GM12878 (cell line): ENCODE measurements around the gene ATIC. TPM values are rescaled to one million over a fixed set of nuclear protein-coding genes. Genes with fewer than 3 reads are reported as not detected.

Experiments
- ATAC-seq: fragments of 200-7000 bp; cut with Tn5 transposase; 3 replicates; pipeline ENCODE4 v1.9.1; 2020; ENCODE audit warnings: mild to moderate bottlenecking, moderate library complexity
- BruUV-seq: library from RNA; stranded (reverse); fragments of 400-500 nt; replicated peaks from 2 replicates; lab custom pipeline; 2021; lab: Mats Ljungman, UMichigan
- CTCF ChIA-PET: fragments of 300-600 bp; sonication (Branson Sonifier 250); formaldehyde crosslinking; extraction: SDS; loops from one replicate; lab custom pipeline; 2021; ENCODE audit warnings: inconsistent platforms; lab: Yijun Ruan, JAX
- POLR2A ChIA-PET: fragments of 350-600 bp; formaldehyde crosslinking; extraction: SDS; loops from one replicate; lab custom pipeline; 2021; ENCODE audit warnings: inconsistent platforms; lab: Charles Lee
- RAD21 ChIA-PET: fragments of 300-600 bp; sonication (Branson Sonifier 250); formaldehyde crosslinking; loops from one replicate; lab custom pipeline; 2023; ENCODE audit warnings: antibody characterized with exemption; ENCODE audit not compliant: unreplicated experiment; lab: Charles Lee
- SMC1A ChIA-PET: fragments of 300-600 bp; sonication (Branson Sonifier 250); formaldehyde crosslinking; loops from one replicate; lab custom pipeline; 2023; ENCODE audit not compliant: unreplicated experiment, uncharacterized antibody; lab: Charles Lee
- DNase-seq: peaks from one replicate; pipeline ENCODE4 v3.0.0-alpha.2; 2011; ENCODE audit warnings: low read depth, low spot score
- FAIRE-seq: peaks from 3 replicates; lab custom pipeline; 2011; peaks lifted over from hg19 to GRCh38; lab: Jason Lieb, UNC
- H2AFZ ChIP-seq: 2 replicates; pipeline ENCODE4 v1.6.0; 2011; ENCODE audit warnings: low read depth, low read length, control low read depth; ENCODE audit not compliant: control insufficient read depth
- H3K27ac ChIP-seq: 2 replicates; pipeline ENCODE4 v1.5.1; 2011; ENCODE audit warnings: control low read depth; ENCODE audit not compliant: control insufficient read depth, insufficient read depth
- H3K27me3 ChIP-seq, 2 experiments: replicated peaks in 1 of 2; 2 replicates each; pipeline versions ENCODE4 v1.6.0 to v1.6.1; 2011; ENCODE audit warnings: low read length in 1 of 2; ENCODE audit not compliant: control insufficient read depth in 2 of 2, insufficient read depth in 2 of 2
- H3K36me3 ChIP-seq, 2 experiments: 2 replicates each; pipeline ENCODE4 v1.5.1; 2011; ENCODE audit warnings: low read length in 1 of 2; ENCODE audit not compliant: control insufficient read depth in 2 of 2, insufficient read depth in 2 of 2
- H3K4me1 ChIP-seq: 2 replicates; pipeline ENCODE4 v1.6.1; 2011; ENCODE audit warnings: mild to moderate bottlenecking, low read length, moderate library complexity, mixed read lengths; ENCODE audit not compliant: control insufficient read depth, insufficient read depth
- H3K4me2 ChIP-seq: 2 replicates; pipeline ENCODE4 v1.6.0; 2011; ENCODE audit warnings: control low read depth; ENCODE audit not compliant: control insufficient read depth, insufficient read depth
- H3K4me3 ChIP-seq: fragments of 200-600 bp; sonication (generic); 2 replicates; pipeline ENCODE4 v1.5.1; 2016
- H3K79me2 ChIP-seq: 2 replicates; pipeline ENCODE4 v1.6.0; 2011; ENCODE audit warnings: low read length; ENCODE audit not compliant: control insufficient read depth, insufficient read depth
- H3K9ac ChIP-seq: 2 replicates; pipeline ENCODE4 v1.8.0; 2011; ENCODE audit warnings: low read length, control low read depth, mixed read lengths; ENCODE audit not compliant: control insufficient read depth, insufficient read depth
- H3K9me3 ChIP-seq: replicated peaks from 3 replicates; pipeline ENCODE4 v1.5.1; 2011; ENCODE audit warnings: mild to moderate bottlenecking, low read length; ENCODE audit not compliant: control insufficient read depth, insufficient read depth
- H4K20me1 ChIP-seq: 2 replicates; pipeline ENCODE4 v1.6.0; 2011; ENCODE audit not compliant: control insufficient read depth, insufficient read depth
- BCL11A ChIP-seq: IDR thresholded peaks from 2 replicates; pipeline ENCODE4 v1.6.1; 2011; ENCODE audit warnings: low read depth, low read length
- GATAD2B ChIP-seq: fragments of 450-650 bp; conservative IDR thresholded peaks from 2 replicates; pipeline ENCODE4 v1.6.1; 2017; ENCODE audit warnings: low read depth, mild to moderate bottlenecking, moderate library complexity
- NR2C2 ChIP-seq: IDR thresholded peaks from 2 replicates; pipeline ENCODE4 v1.6.1; 2011; ENCODE audit warnings: borderline replicate concordance, low read depth; ENCODE audit not compliant: control insufficient read depth, insufficient read length
- SREBF2 ChIP-seq: IDR thresholded peaks from 2 replicates; pipeline ENCODE4 v1.6.1; 2012; ENCODE audit warnings: mild to moderate bottlenecking, low read length
- ZNF274 ChIP-seq: IDR thresholded peaks from one replicate; pipeline ENCODE4 v1.8.0; 2011; ENCODE audit not compliant: insufficient read length, insufficient read depth
- WGBS: methylation state at CpG from one replicate; pipeline ENCODE4 v1.1.6; 2016; ENCODE audit warnings: low lambda C conversion rate; ENCODE audit not compliant: insufficient replicate concordance, insufficient coverage; ENCODE audit errors: missing lambda C conversion rate; 5-methylcytosine and 5-hydroxymethylcytosine counted together
- in situ Hi-C: fragments of 300-500 bp; cut with MboI; formaldehyde crosslinking; loops from 9 replicates; pipeline ENCODE4 v1.14.3; 2018; ENCODE audit warnings: mixed read lengths
- intact Hi-C: fragments of 100-400 bp; cut with micrococcal nuclease; formaldehyde crosslinking; loops from one replicate; pipeline ENCODE4 v1.14.2; 2022; ENCODE audit not compliant: unreplicated experiment
- polyA plus RNA-seq, 11 experiments: library from polyadenylated mRNA; depleted of rRNA in 4 of 11; unstranded in 6 of 11; stranded (reverse) in 5 of 11; fragments of >200 nt; fragmentation: Nextera tagmentation in 4 of 11; fragmentation: Illumina TruSeq in 1 of 11; extraction: Ambion mirVana in 4 of 11; extraction: Trizol in 1 of 11; gene quantifications; 1 replicate in 1 of 11; 2 replicates in 10 of 11; pipeline versions ENCODE4 v1.2.1 to v1.2.3, GENCODE V29; 2011 to 2016; ENCODE audit warnings: inconsistent platforms in 2 of 11, missing spikeins in 2 of 11, low read depth in 1 of 11
- total RNA-seq, 4 experiments: library from RNA; depleted of rRNA in 3 of 4; stranded (reverse); fragments of >200 nt in 3 of 4; fragmentation: Illumina TruSeq in 1 of 4; extraction: Trizol in 1 of 4; gene quantifications; 2 replicates each; pipeline versions ENCODE4 v1.2.1 to v1.2.3, GENCODE V29; 2013 to 2021
- TF ChIP-seq, protein P1 (sequence below): fragments of 450-650 bp; IDR thresholded peaks from 2 replicates; pipeline ENCODE4 v1.6.1; 2017; ENCODE audit warnings: low read depth, mild to moderate bottlenecking, moderate library complexity

ATIC gene
- total and polyA plus RNA-seq, 10 of the 15 experiments (the other 5 are each of a cell fraction or from before 2014, with no cell fraction given): 45.1 to 518 (median 306) TPM

DNA sequence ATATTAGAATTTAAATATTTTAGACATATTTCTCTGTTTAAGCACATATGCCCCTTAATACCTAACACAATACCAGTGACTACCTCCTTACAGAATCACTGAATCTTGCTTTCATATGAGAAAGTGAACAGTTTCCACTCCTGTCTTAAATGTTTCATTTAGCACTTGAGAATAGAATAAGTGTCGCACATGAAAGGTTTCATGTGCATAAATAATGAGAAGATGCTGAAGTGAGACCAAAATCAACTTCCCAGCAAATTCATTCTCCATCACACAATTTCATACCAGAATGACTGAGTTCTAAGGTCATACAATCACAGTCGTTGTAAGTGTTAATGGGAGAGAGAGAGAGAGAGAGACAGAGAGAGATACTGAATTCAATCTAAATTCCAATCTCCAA lies 51.2 kb downstream of the ATIC start:
- H3K27ac ChIP-seq: no peak overlapping the region; the same call in 1 of the 2 replicates
- WGBS: 3% methylated on average over 2 of the region's 2 CpGs
- ChIA-PET POLR2A (no interaction called here), CTCF (no interaction called here), SMC1A (no interaction called here), RAD21 (no interaction called here)
- intact Hi-C loops (no loop called here), in situ Hi-C loops (no loop called here)
- no TSS peak for BruUV-seq
- H2AFZ ChIP-seq: no peak overlapping the region
- H4K20me1 ChIP-seq: no peaks in the 10 kb centered on the region
- FAIRE-seq: no peak
- DNase-seq: no peak
- H3K36me3 ChIP-seq: peaks cover 0 to 7% of the 10 kb centered on the region in 2 experiments; a peak in 3 of 4 replicates
- H3K9ac ChIP-seq: no peak overlapping the region
- ATAC-seq: peak; percentile 26; the same call in 1 of the 3 replicates
- no peaks in the 10 kb centered on the region for H3K79me2 ChIP-seq
- no peaks in the 10 kb centered on the region for H3K27me3 ChIP-seq
- no peak for TF ChIP-seq GATAD2B
- TF ChIP-seq ZNF274: no peak
- TF ChIP-seq SREBF2: no peak
- TF ChIP-seq BCL11A: no peak
- no peak for TF ChIP-seq NR2C2
- TF ChIP-seq, protein P1, sequence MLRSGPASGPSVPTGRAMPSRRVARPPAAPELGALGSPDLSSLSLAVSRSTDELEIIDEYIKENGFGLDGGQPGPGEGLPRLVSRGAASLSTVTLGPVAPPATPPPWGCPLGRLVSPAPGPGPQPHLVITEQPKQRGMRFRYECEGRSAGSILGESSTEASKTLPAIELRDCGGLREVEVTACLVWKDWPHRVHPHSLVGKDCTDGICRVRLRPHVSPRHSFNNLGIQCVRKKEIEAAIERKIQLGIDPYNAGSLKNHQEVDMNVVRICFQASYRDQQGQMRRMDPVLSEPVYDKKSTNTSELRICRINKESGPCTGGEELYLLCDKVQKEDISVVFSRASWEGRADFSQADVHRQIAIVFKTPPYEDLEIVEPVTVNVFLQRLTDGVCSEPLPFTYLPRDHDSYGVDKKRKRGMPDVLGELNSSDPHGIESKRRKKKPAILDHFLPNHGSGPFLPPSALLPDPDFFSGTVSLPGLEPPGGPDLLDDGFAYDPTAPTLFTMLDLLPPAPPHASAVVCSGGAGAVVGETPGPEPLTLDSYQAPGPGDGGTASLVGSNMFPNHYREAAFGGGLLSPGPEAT: no peak
- H3K4me1 ChIP-seq: 0 out of 2 replicates have a peak, but pooled peaks cover 3% of the 10 kb centered on the region
- H3K4me2 ChIP-seq: no peak overlapping the region
- no peak overlapping the region for H3K4me3 ChIP-seq
- no peaks in the 10 kb centered on the region for H3K9me3 ChIP-seq
